ENCODE data around the gene FAM240A.
"Not testable (repeated sequence)": the region's sequence is repeated elsewhere in the genome, so short reads cannot be mapped to it uniquely, and the experiment has no call there.

Gene FAM240A

DNA sequence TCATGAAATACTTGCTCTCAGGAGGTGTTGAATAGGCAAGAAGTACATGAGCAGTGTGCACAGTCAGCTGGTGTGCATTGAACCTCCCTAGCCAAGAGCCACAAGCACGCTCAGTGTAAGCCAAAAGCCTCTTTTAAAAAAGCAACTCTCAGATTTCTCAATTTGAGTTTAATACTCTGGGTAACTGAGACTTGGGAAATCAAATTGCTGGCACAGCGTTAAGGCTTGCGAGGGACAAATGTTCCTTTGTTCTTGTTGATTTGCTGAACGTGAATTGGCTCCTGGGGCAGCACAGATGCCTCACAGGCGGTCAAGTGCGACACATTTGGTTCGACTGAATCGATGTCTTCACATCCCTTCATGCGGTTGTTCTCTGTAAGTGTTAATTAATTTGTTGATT, at the start of gene FAM240A:
Gene FAM240A, plus strand, starts transcription at position 202 of the 400 bp plus-strand sequence. Its CDS starts 159 bp downstream, at position 361.
- peak in 3 of 14 donors; percentile 6 to 38 (median 8) for DNase-seq

DNA sequence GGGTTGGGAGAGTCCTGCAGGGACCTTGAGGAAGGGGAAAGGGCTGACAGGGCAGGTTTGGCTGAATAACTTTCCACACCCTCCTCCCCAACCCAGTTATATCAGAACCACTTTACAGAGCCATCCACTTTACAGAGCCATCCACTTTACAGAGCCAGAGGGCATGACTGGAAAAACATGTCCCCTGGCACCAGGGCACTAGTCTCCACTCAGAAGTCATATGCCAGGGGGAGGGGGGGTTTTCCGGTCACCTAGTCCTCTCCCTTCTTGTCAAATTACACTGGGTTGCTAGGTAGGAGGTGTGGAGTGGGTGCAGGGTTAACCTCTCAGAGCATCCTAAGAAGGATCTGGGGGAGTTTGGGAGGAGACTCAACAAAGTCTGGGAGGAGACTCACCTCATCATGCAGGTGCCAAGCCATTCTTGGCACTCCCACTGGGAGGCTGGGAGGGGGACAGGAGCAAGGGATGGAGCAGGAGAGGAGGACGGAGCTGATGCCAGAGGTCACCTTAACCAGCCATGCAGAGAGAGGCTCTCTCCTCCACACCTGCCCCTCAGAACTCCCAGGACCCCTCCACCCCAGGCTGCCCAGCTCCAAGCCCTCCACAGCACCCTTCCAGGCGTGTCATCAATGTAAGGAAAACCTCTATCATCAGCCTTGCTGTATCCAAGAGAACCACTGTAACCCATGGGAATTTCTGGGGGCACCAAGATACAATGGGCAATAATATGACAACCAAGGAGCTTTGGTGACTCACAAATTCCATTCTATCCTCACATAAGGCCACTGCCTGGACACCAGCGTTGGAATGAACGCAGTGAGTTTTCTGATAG, 47.9 kb upstream of the FAM240A start:
- no peak for DNase-seq

DNA sequence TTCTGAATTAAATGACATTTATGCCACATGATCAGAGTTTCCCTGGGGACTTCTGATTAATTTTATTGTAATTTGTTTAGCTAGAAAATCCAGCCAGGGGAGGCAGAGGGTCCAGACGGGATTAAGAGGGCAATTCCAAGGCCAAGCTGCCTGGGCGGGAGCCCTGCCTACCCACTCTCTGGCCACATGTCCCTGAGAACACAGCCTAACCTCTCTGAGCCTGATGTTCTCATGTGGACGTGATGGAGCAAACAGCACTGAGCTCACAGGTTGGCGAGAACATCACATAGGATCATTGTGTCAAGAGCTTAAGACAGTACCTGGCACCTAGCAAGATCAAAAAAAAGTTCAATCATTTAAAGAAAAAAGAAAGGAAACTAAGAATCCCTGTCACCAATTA, 47.2 kb upstream of the FAM240A start:
- DNase-seq, result no peak

DNA sequence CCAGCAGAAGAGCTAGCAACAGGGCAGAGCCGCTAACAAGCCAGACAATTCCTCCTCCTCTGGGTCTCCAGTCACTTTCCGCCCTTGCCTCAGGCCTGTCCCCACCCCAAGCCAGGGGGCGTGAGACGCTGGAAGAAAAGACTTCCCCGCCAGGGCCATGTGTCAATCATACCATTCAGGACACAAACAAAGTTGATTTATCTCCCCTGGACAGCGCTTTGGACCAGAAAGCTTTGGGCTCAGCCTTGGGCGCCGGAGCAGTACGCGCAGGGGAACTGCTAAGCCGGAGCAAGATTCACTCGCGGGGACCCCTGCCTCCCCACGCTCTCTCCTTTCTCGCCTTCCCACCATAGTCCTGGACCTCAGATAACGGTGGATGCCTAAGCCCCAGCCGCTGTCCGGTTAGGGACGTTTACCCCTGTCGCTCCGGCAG, 46.7 kb upstream of the FAM240A start:
- no peak for DNase-seq

DNA sequence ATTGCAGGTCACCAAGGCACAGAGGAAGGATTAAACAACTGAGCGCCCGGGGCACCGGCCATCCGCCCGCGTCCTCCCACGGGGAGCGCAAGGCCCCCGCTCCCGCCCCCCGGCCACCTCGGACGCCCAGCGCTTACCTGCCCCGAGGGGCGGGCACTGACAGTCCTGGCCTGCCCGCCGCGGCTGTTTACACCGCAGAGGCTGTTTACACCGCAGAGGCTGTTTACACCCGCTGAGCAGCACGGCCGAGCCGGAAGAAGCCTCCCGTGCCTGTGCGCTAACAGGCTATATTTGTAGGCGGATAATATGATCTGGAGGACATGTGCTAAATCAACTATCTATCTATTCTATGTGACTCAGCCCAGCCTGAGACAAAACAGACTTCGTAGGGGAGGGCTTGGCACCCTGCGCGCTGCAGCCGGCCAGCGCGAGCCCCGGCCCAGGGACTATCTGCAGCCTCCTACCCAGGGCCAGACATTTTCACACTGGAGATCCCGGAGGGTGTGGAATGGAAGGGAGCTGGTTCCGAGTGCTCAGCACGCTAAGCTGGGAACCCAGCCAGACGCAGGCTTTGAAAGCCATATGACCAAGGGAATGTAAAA, 46.2 kb upstream of the FAM240A start, which contains the start of gene LRRC2:
Gene LRRC2, minus strand, starts transcription at position 263 of the 602 bp plus-strand sequence. CDS start 14,711 bp downstream, outside the sequence.
- DNase-seq, result peak in 1 of 14 donors; percentile 55

DNA sequence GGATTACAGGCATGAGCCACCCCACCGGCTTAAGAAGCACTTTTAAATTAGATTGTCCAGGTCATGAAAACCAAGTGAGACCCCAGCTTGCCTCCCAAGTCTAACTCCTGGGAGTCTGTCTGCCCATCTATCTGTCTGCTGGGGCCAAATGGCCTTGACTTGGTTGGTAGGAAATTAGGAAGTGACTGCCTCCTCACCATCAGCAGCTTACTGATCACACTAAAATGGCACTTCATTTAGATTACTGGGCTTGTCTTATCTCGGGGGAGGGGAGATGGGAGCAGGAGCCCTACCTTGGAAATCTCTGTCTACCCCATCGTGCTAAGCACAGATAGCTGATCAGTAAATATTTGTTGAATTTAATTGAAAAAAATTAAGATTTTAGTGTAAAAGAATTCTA, 40.6 kb upstream of the FAM240A start:
- DNase-seq, result no peak

DNA sequence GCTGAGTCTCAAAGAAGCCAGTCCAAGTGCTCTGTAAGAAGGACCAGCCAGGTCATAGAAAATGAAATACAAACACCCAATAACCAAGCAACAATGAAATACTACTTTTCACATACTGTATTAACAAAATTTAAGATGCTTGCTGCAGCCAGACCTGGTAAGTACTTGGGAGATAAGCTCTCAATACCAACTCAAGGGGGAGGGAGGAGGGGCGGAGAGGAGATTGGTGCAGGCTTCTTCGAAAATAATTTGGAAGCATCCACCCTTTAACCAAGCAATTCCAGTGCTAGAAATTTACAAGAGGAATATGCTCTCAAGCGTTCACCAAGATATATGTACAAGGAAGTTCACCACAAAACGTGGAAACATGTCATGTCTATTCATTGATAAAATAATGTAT, 38.6 kb upstream of the FAM240A start:
- DNase-seq, result no peak

DNA sequence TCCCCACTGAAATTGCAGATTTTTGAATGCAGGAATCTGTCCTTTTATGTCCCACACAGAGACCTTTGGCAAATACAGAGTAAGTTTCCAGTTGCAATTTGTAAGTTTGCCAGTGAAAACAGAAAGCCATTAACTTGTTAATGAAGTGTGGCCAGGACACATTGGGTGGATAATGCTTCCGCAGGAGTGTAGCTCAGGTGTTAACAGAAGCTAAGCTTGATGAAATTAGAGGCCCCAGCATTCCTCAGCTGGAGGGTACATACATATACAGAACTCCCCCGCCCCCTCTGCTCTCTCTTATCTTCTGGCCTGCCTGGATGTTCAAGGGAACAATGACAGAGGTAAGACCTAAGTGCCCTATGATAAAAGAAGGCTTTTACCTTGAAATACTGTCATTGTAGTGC, 38.1 kb upstream of the FAM240A start:
- DNase-seq, result no peak

DNA sequence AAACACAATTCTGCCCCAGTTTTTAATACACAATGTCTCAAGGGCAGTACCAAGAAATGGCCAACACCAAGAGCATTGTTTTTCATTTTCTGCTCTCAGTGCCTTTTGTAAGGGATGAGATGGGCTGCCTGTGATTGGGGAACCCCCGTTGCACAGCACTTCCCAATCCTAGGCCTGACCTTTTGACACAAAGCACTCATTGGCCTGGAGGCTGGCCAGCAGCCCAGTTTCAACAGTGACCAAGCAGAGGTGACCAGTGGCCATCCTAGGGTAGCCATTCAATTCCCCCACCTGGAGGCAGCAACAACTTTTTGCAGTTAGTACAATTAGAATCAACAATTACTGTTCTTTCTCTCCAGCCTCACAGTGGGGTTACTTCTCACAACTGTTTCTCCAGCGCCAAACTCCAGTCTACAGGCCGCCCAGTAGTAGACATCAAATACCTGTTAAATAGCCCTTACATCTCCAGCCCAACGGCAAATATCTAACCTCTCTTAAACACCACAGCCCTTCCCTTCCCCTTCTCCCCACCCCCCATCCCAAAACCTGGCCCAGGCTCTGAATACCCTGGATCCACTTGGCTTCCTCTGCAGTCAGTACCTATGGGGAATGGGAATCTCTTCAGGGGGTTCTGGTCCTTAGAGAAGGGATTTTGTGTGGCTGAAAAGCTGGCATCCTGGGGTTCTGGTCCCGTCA, 37.3 kb upstream of the FAM240A start:
- no peak for DNase-seq

DNA sequence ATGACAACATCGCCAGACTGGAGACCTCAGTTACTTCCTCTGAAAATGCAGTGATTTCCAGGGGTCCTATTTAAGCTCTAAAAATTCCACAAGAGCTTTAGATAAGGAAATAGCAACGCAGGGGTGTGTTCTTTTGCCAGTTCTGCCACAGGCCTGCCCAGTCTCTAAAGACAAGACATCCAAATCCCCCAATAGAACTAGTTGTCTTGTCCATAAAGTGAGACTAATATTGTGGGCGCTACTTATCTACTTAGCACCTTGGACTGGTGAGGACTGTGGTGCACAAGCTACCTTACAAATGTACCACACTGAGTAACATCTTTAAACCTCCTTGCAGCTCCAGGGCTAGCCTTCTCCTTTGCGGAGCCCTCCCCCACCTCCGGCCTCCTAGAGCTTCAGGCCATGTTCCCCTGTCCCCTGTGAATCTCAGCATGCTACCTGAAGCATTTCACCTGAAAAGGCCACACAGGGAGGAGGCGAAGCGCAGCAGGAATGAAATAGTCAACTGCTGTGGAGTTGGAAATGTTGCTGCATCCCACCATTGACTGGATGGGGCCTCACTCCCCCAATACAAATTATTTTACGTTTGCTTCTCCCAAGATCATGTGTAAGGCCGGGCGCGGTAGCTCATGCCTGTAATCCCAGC, 36.6 kb upstream of the FAM240A start:
- no peak for DNase-seq

DNA sequence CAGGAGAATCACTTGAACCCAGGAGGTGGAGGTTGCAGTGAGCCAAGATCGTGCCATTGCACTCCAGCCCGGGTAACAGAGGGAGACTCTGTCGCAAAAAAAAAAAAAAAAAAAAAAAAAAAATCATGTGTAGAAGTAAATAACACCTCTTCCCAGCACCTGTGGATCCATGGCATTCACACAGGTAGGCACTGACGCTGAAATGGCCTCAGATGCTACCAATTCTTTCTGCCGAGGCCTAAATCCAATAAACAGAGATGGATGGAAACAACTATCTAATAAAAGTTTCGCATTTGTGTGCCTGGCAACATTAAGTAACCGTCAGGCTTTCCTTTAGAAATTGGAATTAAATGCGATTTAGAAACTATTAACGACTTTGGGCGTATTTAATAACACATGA, 35.9 kb upstream of the FAM240A start:
- DNase-seq, result no peak

DNA sequence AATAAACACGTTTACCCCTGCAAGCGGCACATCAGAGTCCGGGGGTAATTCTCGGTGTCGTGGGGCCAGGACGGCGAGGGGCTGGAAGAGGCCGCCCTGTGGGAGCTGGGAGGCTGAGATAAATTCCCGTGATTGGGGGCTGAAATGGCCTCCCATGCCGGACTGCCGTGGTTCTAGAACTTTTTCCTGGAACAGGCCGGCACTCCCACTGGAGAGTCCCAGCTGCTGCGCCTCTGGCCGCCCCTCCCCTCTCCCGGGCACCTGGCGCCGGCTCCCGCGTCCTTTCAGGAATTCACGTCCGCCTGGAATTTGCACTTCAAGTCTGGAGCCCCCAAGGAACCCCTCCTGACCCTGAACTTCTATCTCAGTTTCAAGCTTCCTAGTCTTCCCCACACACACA, 35.4 kb upstream of the FAM240A start:
- DNase-seq, result no peak

DNA sequence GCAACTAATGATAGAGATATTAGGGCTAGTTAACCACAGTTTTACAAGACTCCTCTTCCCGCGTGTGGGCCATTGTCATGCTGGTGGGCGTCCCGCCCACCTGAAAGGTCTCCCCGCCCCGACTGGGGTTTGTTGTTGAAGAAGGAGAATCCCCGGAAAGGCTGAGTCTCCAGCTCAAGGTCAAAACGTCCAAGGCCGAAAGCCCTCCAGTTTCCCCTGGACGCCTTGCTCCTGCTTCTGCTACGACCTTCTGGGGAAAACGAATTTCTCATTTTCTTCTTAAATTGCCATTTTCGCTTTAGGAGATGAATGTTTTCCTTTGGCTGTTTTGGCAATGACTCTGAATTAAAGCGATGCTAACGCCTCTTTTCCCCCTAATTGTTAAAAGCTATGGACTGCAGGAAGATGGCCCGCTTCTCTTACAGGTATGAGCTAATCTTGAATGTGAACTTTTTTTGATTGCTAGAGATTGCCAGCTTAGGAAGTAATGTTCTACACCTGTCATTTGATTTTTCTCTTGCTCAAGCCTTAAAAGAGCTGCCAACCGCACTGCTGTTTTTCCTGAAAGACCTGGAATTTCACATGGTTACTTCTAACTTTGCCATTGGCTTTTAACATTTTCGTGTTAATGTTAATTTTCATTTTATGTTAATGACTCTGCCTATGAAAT, 34.6 kb upstream of the FAM240A start:
- not testable (repeated sequence) for DNase-seq

DNA sequence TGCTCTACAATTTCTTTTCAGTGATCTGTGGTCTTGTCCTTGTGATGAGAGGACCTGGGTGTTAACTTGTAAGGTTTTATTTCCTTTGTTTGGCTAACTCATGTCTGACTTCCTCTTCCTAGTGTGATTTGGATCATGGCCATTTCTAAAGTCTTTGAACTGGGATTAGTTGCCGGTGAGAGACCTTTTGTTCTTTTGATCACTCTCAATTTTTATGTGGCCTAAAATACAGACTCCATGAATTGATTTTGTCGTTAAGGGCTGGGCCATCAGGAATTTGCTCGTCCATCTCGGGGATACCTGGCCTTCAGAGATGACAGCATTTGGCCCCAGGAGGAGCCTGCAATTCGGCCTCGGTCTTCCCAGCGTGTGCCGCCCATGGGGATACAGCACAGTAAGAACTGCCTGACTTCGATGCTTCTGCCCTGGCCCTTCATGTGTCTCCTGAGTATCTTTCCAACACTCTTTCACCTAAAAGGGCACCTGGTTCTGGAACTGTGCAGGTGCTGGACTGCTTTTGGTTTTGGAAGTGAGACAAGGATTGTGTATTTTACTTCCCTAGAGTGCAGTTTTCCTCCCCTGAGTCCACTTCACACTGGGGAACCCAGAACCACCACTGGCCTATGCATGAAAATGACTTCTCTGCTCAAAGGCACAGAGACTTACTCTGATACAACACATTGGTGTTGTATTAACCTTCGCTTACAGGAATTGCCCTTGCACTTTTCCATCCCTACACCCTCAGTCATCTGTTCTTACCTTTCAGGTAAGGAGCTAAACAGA, 33.2 kb upstream of the FAM240A start:
- DNase-seq, result no peak

DNA sequence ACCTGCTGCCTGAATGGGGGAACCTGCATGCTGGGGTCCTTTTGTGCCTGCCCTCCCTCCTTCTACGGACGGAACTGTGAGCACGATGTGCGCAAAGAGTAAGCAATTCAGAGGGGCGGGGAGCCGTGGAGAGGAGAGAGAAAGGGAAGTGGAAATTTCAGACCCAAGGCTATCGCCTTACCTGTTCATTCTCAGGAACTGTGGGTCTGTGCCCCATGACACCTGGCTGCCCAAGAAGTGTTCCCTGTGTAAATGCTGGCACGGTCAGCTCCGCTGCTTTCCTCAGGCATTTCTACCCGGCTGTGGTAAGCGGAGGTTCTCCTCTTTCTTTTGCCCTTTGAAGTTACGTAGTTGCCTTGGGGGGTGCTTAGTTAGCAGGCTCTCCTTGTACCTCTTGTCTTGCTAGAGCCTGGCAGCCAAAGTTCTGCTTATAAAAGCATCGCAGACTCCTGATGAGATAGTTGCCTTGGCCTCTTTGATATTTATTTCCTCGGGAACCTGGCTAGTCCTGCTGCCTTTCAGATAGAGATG, 32.5 kb upstream of the FAM240A start:
- no peak for DNase-seq

DNA sequence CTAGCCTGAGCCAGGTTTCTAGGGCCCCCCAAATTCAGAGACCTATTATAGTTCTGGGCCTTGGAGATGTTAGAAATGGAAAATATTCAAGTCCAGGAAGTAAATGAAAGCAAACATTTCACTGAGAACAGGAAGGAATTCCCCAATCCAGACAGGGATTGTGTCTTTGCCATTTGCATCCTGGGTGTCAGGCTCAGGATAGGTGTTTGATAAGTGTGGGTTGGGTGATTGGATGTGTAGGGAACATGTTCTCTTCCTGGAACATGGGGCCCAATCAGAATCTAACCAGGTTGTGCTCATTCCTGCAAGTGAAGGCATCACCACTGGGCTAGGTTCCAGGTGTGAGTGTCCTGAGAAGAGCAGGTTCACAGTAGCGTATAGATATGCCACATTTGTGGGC, 31.6 kb upstream of the FAM240A start:
- no peak for DNase-seq

DNA sequence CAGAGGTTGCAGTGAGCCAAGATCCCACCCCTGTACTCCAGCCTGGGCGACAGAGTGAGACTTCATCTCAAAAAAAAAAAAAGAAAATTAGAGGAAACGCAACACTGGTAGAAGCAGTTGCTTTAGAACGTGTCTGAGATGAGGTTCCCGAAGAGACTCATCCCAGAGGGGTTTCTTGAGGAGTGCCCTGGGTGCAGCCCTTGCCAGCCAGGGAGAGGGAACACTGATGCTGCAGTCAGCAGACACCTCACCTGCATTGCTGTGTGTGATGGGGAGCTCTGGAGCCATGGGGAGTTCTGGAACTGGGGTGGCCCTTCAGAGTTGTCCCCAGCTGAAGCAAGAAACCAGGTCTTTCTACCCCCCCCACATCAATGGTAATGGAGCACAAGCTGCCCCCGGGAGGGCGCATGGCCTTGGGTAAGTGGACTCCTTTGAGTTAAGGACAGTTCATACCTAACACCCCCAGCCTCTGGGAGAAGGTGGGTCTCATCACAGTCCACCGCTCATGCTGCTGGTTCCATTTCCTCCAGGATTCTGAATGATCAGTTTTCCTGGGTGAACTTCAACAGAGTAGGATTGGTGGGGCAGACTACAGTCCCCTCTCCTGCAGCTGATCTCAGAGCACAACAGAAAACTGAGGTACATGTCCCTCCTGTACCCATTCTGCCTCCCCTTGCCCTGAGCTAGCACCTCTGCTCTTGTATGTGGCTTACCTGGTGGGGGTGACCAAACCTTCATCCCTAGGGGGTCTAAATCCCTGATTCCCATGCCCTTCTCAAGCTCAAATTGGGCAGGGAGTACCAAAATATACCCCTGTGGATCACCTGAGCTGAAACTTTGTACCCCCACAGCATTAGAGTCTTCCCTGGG, 27.5 kb upstream of the FAM240A start:
- DNase-seq, result no peak

DNA sequence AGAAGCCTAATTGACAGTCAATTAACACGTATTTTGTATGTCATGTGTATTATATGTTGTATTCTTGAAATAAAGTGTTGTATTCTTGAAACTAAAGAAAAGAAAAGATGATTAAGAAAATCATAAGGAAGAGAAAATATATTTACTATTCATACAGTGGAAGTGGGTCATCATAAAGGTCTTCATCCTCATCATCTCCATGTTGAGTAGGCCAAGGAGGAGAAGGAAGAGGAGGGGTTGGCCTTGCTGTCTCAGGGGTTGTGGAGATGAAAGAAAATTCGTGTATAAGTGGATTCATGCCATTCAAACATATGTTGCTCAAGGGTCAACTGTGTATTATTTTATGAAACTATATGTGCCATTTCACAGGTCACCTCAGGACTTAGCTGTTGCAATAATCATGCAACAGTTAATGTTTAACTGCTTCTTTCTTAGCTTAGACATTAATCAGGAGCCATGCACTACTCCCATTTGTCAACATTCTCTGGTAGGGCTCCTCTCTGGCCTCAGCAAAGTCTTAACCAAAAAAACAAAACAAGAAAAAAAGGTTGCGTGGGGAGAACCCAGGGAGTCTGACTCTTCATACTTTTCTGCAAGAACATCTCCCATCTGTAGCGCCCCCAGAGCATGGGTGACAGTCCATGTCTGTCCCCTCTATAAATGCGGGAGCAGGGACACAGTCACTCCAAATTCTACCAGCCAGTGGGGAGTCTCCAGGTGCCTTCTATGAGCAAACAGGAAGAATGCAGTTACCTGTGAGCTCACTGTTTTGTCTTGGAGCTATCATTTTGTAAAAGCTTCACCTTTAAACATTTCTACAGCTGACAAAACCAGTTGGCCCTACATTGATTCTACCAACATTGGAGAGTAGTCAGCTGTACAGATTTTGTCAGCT, 26.3 kb upstream of the FAM240A start:
- DNase-seq, result no peak

DNA sequence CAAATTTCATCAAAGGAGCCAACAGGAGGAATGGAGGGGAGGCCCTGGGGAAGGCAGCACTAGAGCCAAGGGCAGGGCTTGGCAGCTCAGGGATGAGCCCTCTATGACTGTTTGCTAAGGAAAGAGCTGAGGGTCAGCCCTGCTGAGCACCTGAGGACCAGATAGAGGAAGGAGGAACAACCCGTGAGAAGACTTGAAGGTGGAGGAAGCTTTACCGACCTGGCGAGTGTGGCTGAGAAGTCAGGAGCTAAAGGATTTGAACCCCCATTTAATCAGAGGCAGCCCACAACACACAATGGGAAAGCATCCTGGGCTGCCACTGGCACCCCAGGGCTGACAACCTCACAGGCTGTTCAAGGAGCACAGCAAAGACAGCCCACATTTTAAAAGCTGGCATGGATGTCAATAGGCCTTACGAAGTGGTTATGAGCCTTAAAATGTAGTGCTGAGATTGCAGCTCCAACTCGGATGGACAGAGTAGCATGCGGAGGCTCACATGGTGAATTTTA, 25.5 kb upstream of the FAM240A start:
- no peak for DNase-seq

All from C1 segment of cervical spinal cord (tissue), 14 donors.